Esophagus squamous epithelium (tissue), 5 donors: Measurements from ENCODE around the gene CTNNA2. TPM values are rescaled to one million over a fixed set of nuclear protein-coding genes. Genes with fewer than 3 reads are reported as not detected.

Experiments
- DNase-seq: peaks from one replicate; lab custom pipeline; 2025; lab: John Stamatoyannopoulos, UW
- H3K27ac ChIP-seq, 4 donors: fragments of 200-600 bp; sonication (generic); one replicate each; pipeline ENCODE4 v1.5.1; 2016 to 2019; ENCODE audit warnings: mild to moderate bottlenecking in 1 of 4
- H3K27me3 ChIP-seq, 4 donors: fragments of 200-600 bp; sonication (generic); 1 replicate in 3 of 4; 2 replicates in 1 of 4; pipeline versions ENCODE4 v1.5.1 to v1.6.0; 2017 to 2021; ENCODE audit warnings: antibody characterized with exemption in 1 of 4
- H3K36me3 ChIP-seq, 3 donors: fragments of 200-600 bp; sonication (generic); one replicate each; pipeline ENCODE4 v1.5.1; 2016 to 2019
- H3K4me1 ChIP-seq, 3 donors: fragments of 200-600 bp; sonication (generic); one replicate each; pipeline ENCODE4 v1.5.1; 2017 to 2019
- H3K4me3 ChIP-seq, 4 donors: fragments of 200-600 bp; sonication (generic); 1 replicate in 3 of 4; 2 replicates in 1 of 4; pipeline ENCODE4 v1.5.1; 2016 to 2019; ENCODE audit warnings: mild to moderate bottlenecking in 2 of 4, moderate library complexity in 1 of 4
- H3K9me3 ChIP-seq, 3 donors: fragments of 200-600 bp; sonication (generic); one replicate each; pipeline ENCODE4 v1.5.1; 2016 to 2019
- CTCF ChIP-seq, 6 experiments: fragments of 450-650 bp in 4 of 6; fragments of 200-600 bp in 2 of 6; sonication (generic) in 2 of 6; IDR thresholded peaks; one replicate each; pipeline ENCODE4 v1.5.1; 2016 to 2019; ENCODE audit warnings: antibody characterized with exemption in 6 of 6, mild to moderate bottlenecking in 4 of 6, moderate library complexity in 4 of 6
- POLR2A ChIP-seq, 4 donors: fragments of 450-650 bp; IDR thresholded peaks; one replicate each; pipeline ENCODE4 v1.6.1; 2017; ENCODE audit warnings: antibody characterized with exemption in 4 of 4, mild to moderate bottlenecking in 4 of 4, moderate library complexity in 3 of 4
- WGBS, 2 donors: methylation state at CpG; one replicate each; pipeline ENCODE4 v1.1.5; 2018; 5-methylcytosine and 5-hydroxymethylcytosine counted together
- intact Hi-C: fragments of 100-400 bp; cut with DNase I; formaldehyde crosslinking; loops from one replicate; pipeline ENCODE4 v1.15.0; 2022
- total RNA-seq, 4 donors: library from RNA; depleted of rRNA; stranded (reverse); fragments of >200 nt; gene quantifications; one replicate each; pipeline ENCODE4 v1.1.0, GENCODE V29; 2016
- donor health status: DM: yes; HTN: yes; CAD: no.

CTNNA2 gene
- total RNA-seq, 4 donors from 2014 or later, result not detected

DNA sequence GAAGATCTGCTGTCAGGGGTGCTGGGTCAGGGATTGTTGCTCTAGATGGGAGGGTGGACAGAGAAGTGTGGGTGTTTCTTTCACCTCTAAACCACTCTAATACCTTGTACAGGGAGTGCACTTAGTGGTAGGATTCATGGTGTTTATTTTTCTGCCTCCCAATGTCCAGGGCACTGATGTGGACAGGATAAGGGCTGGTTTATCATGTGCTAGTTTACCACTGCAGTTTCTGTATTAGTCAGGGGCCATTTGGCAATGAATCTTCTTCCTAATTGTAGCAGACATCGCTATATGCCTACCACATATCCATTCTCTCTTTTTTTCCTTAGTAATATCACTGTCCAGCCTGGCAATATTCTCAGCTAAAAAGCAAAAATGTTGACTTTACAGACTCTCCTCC is 842.0 kb downstream of the CTNNA2 start:
- no peak for DNase-seq
- Histone ChIP-seq H3K27me3 (no peaks in the 10 kb centered on the region), H3K4me3 (no peak overlapping the region), H3K4me1 (no peaks in the 10 kb centered on the region), H3K27ac (no peak overlapping the region), H3K9me3 (no peaks in the 10 kb centered on the region), H3K36me3 (no peaks in the 10 kb centered on the region)
- 74 to 92% methylated on average over 1 of the region's 1 CpG for WGBS, 2 donors
- intact Hi-C loops, result no loop called here
- TF ChIP-seq POLR2A (IDR thresholded peaks at IDR 0.05), result no peak
- no peak for TF ChIP-seq CTCF (IDR thresholded peaks at IDR 0.05)

GRCh38 chr2:80361904-80362303 is 849.1 kb downstream of the CTNNA2 start:
- Histone ChIP-seq H3K9me3 (no peaks in the 10 kb centered on the region), H3K27ac (no peak overlapping the region), H3K27me3 (no peaks in the 10 kb centered on the region), H3K36me3 (no peaks in the 10 kb centered on the region), H3K4me1 (no peaks in the 10 kb centered on the region), H3K4me3 (no peak overlapping the region)
- no peak for DNase-seq
- TF ChIP-seq CTCF (IDR thresholded peaks at IDR 0.05) (no peak), POLR2A (IDR thresholded peaks at IDR 0.05) (no peak)
- intact Hi-C loops, result no loop called here

GRCh38 chr2:80363330-80363729 is 850.5 kb downstream of the CTNNA2 start:
- no peak for DNase-seq
- no peak for TF ChIP-seq POLR2A (IDR thresholded peaks at IDR 0.05)
- TF ChIP-seq CTCF (IDR thresholded peaks at IDR 0.05), result no peak
- Histone ChIP-seq H3K36me3 (no peaks in the 10 kb centered on the region), H3K9me3 (no peaks in the 10 kb centered on the region), H3K27me3 (no peaks in the 10 kb centered on the region), H3K4me1 (no peaks in the 10 kb centered on the region), H3K4me3 (no peak overlapping the region), H3K27ac (no peak overlapping the region)
- WGBS, 2 donors, result 41 to 57% methylated on average over 5 of the region's 5 CpGs
- intact Hi-C loops, result no loop called here

GRCh38 chr2:80363791-80364349 is 851.0 kb downstream of the CTNNA2 start:
- intact Hi-C loops, result no loop called here
- TF ChIP-seq POLR2A (IDR thresholded peaks at IDR 0.05), result no peak
- TF ChIP-seq CTCF (IDR thresholded peaks at IDR 0.05), result no peak

GRCh38 chr2:80364524-80365212 is 851.8 kb downstream of the CTNNA2 start:
- H3K27me3 ChIP-seq, result no peaks in the 10 kb centered on the region
- H3K4me1 ChIP-seq, result no peaks in the 10 kb centered on the region
- no peaks in the 10 kb centered on the region for H3K36me3 ChIP-seq
- intact Hi-C loops, result no loop called here
- DNase-seq, result no peak
- no peaks in the 10 kb centered on the region for H3K9me3 ChIP-seq
- no peak overlapping the region for H3K27ac ChIP-seq
- no peak for TF ChIP-seq POLR2A (IDR thresholded peaks at IDR 0.05)
- no peak overlapping the region for H3K4me3 ChIP-seq
- WGBS, 2 donors, result 56 to 62% methylated on average over 6 of the region's 6 CpGs

More at GRCh38 chr2:80363791-80364349, 851.0 kb downstream of the CTNNA2 start:
- Histone ChIP-seq H3K4me3 (no peak overlapping the region), H3K36me3 (no peaks in the 10 kb centered on the region), H3K27ac (no peak overlapping the region), H3K27me3 (no peaks in the 10 kb centered on the region), H3K9me3 (no peaks in the 10 kb centered on the region), H3K4me1 (no peaks in the 10 kb centered on the region)
- no peak for DNase-seq
- 23 to 30% methylated on average over 7 of the region's 7 CpGs for WGBS, 2 donors
